Lower leg skin (tissue), 4 donors: ENCODE results near the gene HS6ST3. TPM values are rescaled to one million over a fixed set of nuclear protein-coding genes. Genes with fewer than 3 reads are reported as not detected.
"Not testable (repeated sequence)": the region's sequence is repeated elsewhere in the genome, so short reads cannot be mapped to it uniquely, and the experiment has no call there.

Source experiments
- DNase-seq, 2 donors: peaks; one replicate each; pipeline ENCODE4 v3.0.0-alpha.2; 2019; ENCODE audit warnings: low spot score in 2 of 2
- H3K4me3 ChIP-seq: fragments of 200-600 bp; sonication (generic); 2 replicates; pipeline ENCODE4 v1.5.1; 2017; ENCODE audit warnings: mild to moderate bottlenecking, low read depth; ENCODE audit not compliant: poor library complexity, severe bottlenecking
- POLR2A ChIP-seq, 2 donors: fragments of 450-650 bp; IDR thresholded peaks; one replicate each; pipeline ENCODE4 v1.6.1; 2016 to 2017; ENCODE audit warnings: antibody characterized with exemption in 2 of 2, mild to moderate bottlenecking in 1 of 2, moderate library complexity in 1 of 2
- WGBS, 2 donors: methylation state at CpG; one replicate each; pipeline ENCODE4 v1.1.5; 2018; 5-methylcytosine and 5-hydroxymethylcytosine counted together
- intact Hi-C: fragments of 100-400 bp; cut with DNase I; formaldehyde crosslinking; loops from one replicate; pipeline ENCODE4 v1.15.0; 2023; ENCODE audit warnings: low total_unique reads
- total RNA-seq, 4 donors: library from RNA; depleted of rRNA; stranded (reverse); fragments of >200 nt; gene quantifications; one replicate each; pipeline ENCODE4 v1.1.0, GENCODE V29; 2016
- TF ChIP-seq, protein P1 (sequence below), 3 donors: fragments of 450-650 bp; IDR thresholded peaks; one replicate each; pipeline ENCODE4 v1.5.1; 2016; ENCODE audit warnings: antibody characterized with exemption in 3 of 3, mild to moderate bottlenecking in 3 of 3, moderate library complexity in 2 of 3

Gene HS6ST3
- total RNA-seq, 4 donors from 2014 or later: 0.72 to 1.5 (median 0.87) TPM

DNA sequence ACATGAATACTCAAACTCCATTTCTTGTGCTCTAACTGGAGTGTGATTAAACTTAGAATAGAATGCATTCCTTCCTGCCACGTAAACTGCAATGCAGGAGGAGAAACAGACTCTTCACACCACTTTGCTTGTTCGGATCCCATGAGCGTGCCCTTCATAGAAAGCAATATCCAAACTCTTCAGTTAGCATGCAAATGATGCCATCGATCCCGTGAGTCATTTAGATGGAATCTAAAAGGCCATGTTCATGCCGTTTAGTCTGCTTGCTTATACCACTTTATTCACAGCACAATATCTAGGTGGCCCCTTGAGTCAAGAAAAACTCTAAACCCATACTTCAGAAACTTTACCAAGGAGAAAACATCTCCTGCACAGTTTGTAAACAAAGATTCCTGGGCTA lies 678.6 kb downstream of the HS6ST3 start:
- H3K4me3 ChIP-seq: no peak overlapping the region
- TF ChIP-seq POLR2A (IDR thresholded peaks at IDR 0.05): no peak
- TF ChIP-seq, protein P1, sequence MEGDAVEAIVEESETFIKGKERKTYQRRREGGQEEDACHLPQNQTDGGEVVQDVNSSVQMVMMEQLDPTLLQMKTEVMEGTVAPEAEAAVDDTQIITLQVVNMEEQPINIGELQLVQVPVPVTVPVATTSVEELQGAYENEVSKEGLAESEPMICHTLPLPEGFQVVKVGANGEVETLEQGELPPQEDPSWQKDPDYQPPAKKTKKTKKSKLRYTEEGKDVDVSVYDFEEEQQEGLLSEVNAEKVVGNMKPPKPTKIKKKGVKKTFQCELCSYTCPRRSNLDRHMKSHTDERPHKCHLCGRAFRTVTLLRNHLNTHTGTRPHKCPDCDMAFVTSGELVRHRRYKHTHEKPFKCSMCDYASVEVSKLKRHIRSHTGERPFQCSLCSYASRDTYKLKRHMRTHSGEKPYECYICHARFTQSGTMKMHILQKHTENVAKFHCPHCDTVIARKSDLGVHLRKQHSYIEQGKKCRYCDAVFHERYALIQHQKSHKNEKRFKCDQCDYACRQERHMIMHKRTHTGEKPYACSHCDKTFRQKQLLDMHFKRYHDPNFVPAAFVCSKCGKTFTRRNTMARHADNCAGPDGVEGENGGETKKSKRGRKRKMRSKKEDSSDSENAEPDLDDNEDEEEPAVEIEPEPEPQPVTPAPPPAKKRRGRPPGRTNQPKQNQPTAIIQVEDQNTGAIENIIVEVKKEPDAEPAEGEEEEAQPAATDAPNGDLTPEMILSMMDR (IDR thresholded peaks at IDR 0.05): no peak
- DNase-seq: no peak
- intact Hi-C loops: no loop called here
- 82 to 84% methylated on average over 6 of the region's 6 CpGs for WGBS, 2 donors

DNA sequence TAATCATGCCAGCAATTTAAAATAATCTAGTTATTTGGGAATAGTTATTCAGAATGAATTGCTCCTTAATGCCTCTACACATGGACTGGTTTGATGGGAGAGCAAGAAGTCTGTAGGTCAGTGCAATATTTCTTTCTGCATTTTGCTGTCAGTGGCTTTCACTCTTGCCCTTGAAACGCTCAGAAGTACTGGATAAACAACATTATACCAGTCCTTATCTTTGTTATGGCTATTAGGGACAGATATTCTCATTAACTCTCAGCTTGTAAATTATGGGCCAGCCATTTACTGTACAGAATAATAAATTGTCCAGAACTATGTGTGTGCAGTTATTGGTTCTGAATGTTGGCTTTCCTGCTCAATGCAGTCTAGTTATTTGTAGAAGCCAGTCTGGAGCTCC lies 680.0 kb downstream of the HS6ST3 start:
- TF ChIP-seq, protein P1 (IDR thresholded peaks at IDR 0.05): no peak
- no peak for TF ChIP-seq POLR2A (IDR thresholded peaks at IDR 0.05)
- WGBS, 2 donors: 54 to 58% methylated on average over 1 of the region's 1 CpG
- no peak overlapping the region for H3K4me3 ChIP-seq
- DNase-seq: no peak
- intact Hi-C loops: no loop called here

DNA sequence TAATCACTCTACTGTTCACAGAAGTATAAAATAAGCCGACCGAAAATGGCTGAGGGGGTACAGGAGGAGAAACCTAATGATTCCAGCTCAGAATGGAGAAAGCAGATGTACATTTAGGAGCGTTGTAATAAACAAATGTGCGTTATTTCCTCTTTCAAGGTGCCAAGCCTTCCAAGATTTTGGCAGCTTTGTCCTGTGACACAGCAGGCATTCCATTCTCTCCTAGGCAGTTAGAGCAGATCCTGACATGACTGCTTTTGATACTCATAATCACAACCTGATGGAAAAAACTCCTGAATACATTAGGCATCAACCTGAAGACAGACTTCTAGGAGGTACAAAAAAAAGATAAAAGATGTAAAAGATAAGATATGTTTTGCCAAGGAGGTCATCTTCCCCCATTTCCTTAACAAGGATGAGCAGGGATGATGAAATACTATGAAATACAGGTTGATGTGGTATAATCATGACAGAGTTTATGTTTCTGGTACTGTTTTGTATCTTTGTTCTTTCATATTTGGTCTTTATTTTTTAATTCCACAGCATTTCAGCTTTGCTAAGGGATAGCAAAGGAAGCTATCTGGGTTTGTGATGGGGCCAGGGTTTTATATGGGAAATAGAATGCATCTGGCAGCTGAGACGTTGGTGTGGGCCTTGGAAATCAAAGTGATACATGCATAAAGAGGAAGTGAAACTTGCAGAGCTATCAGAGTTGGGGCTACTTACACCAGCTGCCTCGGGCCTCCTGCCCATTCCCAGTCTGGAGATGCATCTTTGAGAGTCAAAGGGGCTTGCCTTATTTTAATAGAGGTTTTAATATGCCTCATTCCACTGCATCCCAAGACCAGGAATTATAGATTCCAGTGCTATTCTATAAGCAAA lies 681.8 kb downstream of the HS6ST3 start:
- no peak overlapping the region for H3K4me3 ChIP-seq
- intact Hi-C loops: no loop called here
- WGBS, 2 donors: 42 to 44% methylated on average over 6 of the region's 6 CpGs
- no peak for DNase-seq
- TF ChIP-seq, protein P1 (IDR thresholded peaks at IDR 0.05): no peak
- no peak for TF ChIP-seq POLR2A (IDR thresholded peaks at IDR 0.05)

DNA sequence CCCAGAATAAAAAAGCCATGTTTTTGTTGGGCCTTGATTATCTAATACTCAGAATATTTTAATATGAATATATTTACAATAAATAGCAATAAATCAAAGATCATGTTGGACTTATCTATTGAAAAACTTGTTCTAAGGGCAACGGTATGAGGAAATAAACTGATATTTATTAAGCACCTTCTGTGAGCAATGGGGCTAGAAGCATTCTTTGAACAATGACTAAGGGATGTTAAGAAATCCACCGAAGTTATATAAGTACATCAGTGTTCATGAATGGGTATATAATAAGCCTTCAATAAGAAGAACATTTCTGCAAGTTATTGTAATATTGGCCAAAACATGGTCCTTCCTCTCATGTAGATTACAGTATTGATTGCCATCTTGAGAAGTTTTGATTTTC lies 682.5 kb downstream of the HS6ST3 start:
- no peak overlapping the region for H3K4me3 ChIP-seq
- TF ChIP-seq POLR2A (IDR thresholded peaks at IDR 0.05): no peak
- TF ChIP-seq, protein P1 (IDR thresholded peaks at IDR 0.05): no peak
- no peak for DNase-seq
- 76 to 80% methylated on average over 2 of the region's 2 CpGs for WGBS, 2 donors
- intact Hi-C loops: no loop called here

DNA sequence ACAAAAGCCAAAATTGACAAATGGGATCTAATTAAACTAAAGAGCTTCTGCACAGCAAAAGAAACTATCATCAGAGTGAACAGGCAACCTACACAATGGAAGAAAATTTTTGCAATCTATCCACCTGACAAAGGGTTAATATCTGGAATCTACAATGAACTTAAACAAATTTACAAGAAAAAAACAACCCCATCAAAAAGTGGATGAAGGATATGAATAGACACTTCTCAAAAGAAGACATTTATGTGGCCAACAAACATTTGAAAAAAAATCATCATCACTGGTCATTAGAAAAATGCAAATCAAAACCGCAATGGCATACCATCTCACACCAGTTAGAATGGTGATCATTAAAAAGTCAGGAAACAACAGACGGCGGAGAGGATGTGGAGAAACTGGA lies 688.4 kb downstream of the HS6ST3 start:
- intact Hi-C loops, DNase-seq, H3K4me3 ChIP-seq: not testable (repeated sequence)
- 95 to 96% methylated on average over 3 of the region's 3 CpGs for whole genome bisulfite sequencing, 2 donors

DNA sequence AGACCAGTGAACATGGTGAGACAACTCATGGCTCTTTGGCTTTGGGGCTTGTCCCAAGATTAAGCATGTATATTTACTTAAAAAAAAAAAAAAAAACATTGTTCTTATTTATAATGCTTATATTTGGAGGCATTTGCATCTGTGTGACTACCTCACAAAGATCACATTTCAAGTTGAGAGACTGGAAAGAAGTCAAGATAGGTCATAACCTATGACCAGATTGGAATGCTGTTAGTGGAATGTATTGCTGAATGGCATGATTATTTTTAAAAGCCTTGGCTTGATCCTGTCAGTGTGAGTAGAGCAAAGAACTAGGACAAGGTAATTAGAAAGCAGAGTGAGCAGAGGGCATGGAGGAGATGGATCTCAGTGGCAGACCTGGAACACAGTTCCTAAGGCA lies 689.8 kb downstream of the HS6ST3 start:
- no peak for DNase-seq

DNA sequence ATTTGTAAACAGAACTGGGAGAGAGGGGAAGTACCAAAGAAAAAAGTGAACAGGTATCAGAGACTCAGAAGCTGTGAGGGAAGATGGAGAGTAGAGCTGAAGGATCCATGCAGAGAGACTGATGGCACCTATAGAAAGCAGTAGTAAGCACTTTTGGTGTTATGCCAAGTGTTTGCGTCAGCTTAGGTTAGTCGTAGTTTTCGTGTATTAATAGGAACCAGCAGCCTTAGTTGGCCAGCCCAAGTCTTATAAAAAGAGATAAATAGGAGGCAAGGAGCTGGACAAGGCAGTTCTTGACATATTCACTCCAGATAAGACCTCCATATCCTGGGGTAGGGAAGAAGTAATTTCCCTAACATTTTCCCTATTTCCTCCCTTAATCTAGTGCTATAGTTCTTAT lies 690.2 kb downstream of the HS6ST3 start:
- no peak for DNase-seq
- no peak overlapping the region for H3K4me3 ChIP-seq
- intact Hi-C loops: no loop called here
- 57 to 68% methylated on average over 3 of the region's 3 CpGs for WGBS, 2 donors
- TF ChIP-seq, protein P1 (IDR thresholded peaks at IDR 0.05): no peak
- no peak for TF ChIP-seq POLR2A (IDR thresholded peaks at IDR 0.05)

More for the DNA sequence above, 689.8 kb downstream of the HS6ST3 start:
- no peak for TF ChIP-seq POLR2A (IDR thresholded peaks at IDR 0.05)
- no peak overlapping the region for H3K4me3 ChIP-seq
- intact Hi-C loops: no loop called here
